ENCODE results near the gene PTPRT. TPM values are rescaled to one million over a fixed set of nuclear protein-coding genes. Genes with fewer than 3 reads are reported as not detected.

Gene PTPRT
- total and polyA plus RNA-seq, 2 experiments from 2014 or later, result not detected

DNA sequence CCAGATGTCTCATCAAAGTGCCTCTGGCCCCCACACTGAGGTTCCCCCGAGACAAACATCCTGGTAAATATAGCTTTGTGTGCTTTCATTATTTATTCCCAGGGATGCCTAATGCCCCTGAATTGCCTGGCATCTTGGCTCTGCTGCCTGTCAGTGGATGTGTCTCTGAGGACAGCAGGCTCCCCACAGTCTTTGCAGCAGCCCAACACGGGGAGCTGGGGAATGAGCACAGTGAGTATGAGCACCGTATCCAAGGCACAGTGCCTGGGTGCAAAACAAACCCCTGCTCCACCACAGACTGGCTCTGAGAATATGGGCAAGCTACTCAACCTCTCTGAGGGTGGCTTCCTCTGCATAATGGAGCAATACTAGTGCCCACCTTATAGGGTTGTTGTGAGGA lies 165.9 kb downstream of the PTPRT start (continued):
- TF ChIP-seq, protein P1, sequence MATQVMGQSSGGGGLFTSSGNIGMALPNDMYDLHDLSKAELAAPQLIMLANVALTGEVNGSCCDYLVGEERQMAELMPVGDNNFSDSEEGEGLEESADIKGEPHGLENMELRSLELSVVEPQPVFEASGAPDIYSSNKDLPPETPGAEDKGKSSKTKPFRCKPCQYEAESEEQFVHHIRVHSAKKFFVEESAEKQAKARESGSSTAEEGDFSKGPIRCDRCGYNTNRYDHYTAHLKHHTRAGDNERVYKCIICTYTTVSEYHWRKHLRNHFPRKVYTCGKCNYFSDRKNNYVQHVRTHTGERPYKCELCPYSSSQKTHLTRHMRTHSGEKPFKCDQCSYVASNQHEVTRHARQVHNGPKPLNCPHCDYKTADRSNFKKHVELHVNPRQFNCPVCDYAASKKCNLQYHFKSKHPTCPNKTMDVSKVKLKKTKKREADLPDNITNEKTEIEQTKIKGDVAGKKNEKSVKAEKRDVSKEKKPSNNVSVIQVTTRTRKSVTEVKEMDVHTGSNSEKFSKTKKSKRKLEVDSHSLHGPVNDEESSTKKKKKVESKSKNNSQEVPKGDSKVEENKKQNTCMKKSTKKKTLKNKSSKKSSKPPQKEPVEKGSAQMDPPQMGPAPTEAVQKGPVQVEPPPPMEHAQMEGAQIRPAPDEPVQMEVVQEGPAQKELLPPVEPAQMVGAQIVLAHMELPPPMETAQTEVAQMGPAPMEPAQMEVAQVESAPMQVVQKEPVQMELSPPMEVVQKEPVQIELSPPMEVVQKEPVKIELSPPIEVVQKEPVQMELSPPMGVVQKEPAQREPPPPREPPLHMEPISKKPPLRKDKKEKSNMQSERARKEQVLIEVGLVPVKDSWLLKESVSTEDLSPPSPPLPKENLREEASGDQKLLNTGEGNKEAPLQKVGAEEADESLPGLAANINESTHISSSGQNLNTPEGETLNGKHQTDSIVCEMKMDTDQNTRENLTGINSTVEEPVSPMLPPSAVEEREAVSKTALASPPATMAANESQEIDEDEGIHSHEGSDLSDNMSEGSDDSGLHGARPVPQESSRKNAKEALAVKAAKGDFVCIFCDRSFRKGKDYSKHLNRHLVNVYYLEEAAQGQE (IDR thresholded peaks at IDR 0.05; ENCODE audit: unreplicated experiment), result no peak
- TF ChIP-seq ZNF331 (CRISPR knock-in tag; IDR thresholded peaks at IDR 0.05; ENCODE audit: low read depth), result no peak
- TF ChIP-seq CREB1 (CRISPR knock-in tag; IDR thresholded peaks at IDR 0.05; ENCODE audit: low read depth), result no peak
- TF ChIP-seq POLR2AphosphoS5 (IDR thresholded peaks at IDR 0.05; ENCODE audit: low read depth), result no peak
- no peak for TF ChIP-seq ZNF114 (CRISPR knock-in tag; IDR thresholded peaks at IDR 0.05)
- TF ChIP-seq EZH2phosphoT487 (IDR thresholded peaks at IDR 0.05; ENCODE audit: unreplicated experiment), result no peak
- TF ChIP-seq NANOG (IDR thresholded peaks at IDR 0.05; ENCODE audit: borderline replicate concordance), result no peak
- TF ChIP-seq EZH2 (IDR thresholded peaks at IDR 0.05; ENCODE audit: low read depth, unreplicated experiment), result no peak
- TF ChIP-seq, protein P2, sequence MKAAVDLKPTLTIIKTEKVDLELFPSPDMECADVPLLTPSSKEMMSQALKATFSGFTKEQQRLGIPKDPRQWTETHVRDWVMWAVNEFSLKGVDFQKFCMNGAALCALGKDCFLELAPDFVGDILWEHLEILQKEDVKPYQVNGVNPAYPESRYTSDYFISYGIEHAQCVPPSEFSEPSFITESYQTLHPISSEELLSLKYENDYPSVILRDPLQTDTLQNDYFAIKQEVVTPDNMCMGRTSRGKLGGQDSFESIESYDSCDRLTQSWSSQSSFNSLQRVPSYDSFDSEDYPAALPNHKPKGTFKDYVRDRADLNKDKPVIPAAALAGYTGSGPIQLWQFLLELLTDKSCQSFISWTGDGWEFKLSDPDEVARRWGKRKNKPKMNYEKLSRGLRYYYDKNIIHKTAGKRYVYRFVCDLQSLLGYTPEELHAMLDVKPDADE (IDR thresholded peaks at IDR 0.05), result no peak

DNA sequence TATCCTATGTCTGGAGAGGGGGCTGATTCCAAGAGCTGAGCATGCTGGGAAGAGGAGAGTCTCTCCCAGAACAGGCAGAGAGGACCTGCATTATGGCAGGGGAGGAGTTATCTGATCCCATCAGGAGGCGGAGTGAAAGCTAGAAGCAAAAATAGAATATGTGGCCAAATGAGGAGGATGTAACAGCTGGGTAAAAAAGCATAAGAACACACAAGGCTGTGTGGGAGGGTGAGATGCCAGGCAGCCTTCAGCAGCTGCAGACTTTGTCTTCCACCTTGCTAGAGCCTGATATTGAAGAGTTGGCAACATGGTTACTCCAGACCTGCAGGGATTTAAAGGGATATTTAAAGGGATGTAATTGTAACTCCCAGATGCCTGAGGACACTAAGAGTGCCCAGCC lies 167.1 kb downstream of the PTPRT start:
- Histone ChIP-seq H4K20me1 (replicated peaks; ENCODE audit: insufficient read depth) (no peaks in the 10 kb centered on the region), H3K36me3 (ENCODE audit: insufficient read depth) (no peaks in the 10 kb centered on the region), H3K79me2 (replicated peaks; ENCODE audit: insufficient read depth) (no peaks in the 10 kb centered on the region), H3K27me3 (ENCODE audit: insufficient read depth) (no peaks in the 10 kb centered on the region), H3K9me2 (ENCODE audit: insufficient read depth) (no peaks in the 10 kb centered on the region), H3K4me3 (no peak overlapping the region), H2AFZ (no peak overlapping the region), H3K27ac (ENCODE audit: low read depth) (no peak overlapping the region), H3F3A (replicated peaks; ENCODE audit: low read depth) (no peaks in the 10 kb centered on the region), H3K4me2 (no peak overlapping the region), H3K4me1 (ENCODE audit: insufficient read depth) (no peaks in the 10 kb centered on the region)
- Mint-ChIP-seq H3K36me3 (ENCODE audit: low read depth) (peaks cover 20% of the 10 kb centered on the region), H3K27me3 (ENCODE audit: insufficient read depth, low read depth, poor library complexity) (peaks cover 3% of the 10 kb centered on the region), H3K4me1 (peaks cover 3% of the 10 kb centered on the region; the same call in 1 of the 3 replicates), H3K9me3 (peaks cover 95% of the 10 kb centered on the region), H3K4me3 (no peak overlapping the region), H3K27ac (no peak overlapping the region)
- no peak for ATAC-seq
- no peak for DNase-seq (ENCODE audit: low spot score)
- no peak for TF ChIP-seq NANOG (IDR thresholded peaks at IDR 0.05; ENCODE audit: borderline replicate concordance)
- TF ChIP-seq ZNF331 (CRISPR knock-in tag; IDR thresholded peaks at IDR 0.05; ENCODE audit: low read depth), result no peak
- TF ChIP-seq, protein P3, sequence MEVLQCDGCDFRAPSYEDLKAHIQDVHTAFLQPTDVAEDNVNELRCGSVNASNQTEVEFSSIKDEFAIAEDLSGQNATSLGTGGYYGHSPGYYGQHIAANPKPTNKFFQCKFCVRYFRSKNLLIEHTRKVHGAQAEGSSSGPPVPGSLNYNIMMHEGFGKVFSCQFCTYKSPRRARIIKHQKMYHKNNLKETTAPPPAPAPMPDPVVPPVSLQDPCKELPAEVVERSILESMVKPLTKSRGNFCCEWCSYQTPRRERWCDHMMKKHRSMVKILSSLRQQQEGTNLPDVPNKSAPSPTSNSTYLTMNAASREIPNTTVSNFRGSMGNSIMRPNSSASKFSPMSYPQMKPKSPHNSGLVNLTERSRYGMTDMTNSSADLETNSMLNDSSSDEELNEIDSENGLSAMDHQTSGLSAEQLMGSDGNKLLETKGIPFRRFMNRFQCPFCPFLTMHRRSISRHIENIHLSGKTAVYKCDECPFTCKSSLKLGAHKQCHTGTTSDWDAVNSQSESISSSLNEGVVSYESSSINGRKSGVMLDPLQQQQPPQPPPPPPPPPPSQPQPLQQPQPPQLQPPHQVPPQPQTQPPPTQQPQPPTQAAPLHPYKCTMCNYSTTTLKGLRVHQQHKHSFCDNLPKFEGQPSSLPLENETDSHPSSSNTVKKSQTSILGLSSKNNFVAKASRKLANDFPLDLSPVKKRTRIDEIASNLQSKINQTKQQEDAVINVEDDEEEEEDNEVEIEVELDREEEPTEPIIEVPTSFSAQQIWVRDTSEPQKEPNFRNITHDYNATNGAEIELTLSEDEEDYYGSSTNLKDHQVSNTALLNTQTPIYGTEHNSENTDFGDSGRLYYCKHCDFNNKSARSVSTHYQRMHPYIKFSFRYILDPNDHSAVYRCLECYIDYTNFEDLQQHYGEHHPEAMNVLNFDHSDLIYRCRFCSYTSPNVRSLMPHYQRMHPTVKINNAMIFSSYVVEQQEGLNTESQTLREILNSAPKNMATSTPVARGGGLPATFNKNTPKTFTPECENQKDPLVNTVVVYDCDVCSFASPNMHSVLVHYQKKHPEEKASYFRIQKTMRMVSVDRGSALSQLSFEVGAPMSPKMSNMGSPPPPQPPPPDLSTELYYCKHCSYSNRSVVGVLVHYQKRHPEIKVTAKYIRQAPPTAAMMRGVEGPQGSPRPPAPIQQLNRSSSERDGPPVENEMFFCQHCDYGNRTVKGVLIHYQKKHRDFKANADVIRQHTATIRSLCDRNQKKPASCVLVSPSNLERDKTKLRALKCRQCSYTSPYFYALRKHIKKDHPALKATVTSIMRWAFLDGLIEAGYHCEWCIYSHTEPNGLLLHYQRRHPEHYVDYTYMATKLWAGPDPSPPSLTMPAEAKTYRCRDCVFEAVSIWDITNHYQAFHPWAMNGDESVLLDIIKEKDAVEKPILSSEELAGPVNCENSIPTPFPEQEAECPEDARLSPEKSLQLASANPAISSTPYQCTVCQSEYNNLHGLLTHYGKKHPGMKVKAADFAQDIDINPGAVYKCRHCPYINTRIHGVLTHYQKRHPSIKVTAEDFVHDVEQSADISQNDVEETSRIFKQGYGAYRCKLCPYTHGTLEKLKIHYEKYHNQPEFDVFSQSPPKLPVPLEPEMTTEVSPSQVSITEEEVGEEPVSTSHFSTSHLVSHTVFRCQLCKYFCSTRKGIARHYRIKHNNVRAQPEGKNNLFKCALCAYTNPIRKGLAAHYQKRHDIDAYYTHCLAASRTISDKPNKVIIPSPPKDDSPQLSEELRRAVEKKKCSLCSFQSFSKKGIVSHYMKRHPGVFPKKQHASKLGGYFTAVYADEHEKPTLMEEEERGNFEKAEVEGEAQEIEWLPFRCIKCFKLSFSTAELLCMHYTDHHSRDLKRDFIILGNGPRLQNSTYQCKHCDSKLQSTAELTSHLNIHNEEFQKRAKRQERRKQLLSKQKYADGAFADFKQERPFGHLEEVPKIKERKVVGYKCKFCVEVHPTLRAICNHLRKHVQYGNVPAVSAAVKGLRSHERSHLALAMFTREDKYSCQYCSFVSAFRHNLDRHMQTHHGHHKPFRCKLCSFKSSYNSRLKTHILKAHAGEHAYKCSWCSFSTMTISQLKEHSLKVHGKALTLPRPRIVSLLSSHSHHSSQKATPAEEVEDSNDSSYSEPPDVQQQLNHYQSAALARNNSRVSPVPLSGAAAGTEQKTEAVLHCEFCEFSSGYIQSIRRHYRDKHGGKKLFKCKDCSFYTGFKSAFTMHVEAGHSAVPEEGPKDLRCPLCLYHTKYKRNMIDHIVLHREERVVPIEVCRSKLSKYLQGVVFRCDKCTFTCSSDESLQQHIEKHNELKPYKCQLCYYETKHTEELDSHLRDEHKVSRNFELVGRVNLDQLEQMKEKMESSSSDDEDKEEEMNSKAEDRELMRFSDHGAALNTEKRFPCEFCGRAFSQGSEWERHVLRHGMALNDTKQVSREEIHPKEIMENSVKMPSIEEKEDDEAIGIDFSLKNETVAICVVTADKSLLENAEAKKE (CRISPR knock-in tag; IDR thresholded peaks at IDR 0.05), result no peak
- TF ChIP-seq JUNB (IDR thresholded peaks at IDR 0.05; ENCODE audit: unreplicated experiment), result no peak
- no peak for TF ChIP-seq EZH2 (IDR thresholded peaks at IDR 0.05; ENCODE audit: low read depth, unreplicated experiment)
- TF ChIP-seq ZNF114 (CRISPR knock-in tag; IDR thresholded peaks at IDR 0.05), result no peak
- TF ChIP-seq STAT1 (IDR thresholded peaks at IDR 0.05; ENCODE audit: unreplicated experiment), result no peak
- TF ChIP-seq EZH2phosphoT487 (IDR thresholded peaks at IDR 0.05; ENCODE audit: unreplicated experiment), result no peak
- no peak for TF ChIP-seq POLR2AphosphoS5 (IDR thresholded peaks at IDR 0.05; ENCODE audit: low read depth)
- TF ChIP-seq, protein P4, sequence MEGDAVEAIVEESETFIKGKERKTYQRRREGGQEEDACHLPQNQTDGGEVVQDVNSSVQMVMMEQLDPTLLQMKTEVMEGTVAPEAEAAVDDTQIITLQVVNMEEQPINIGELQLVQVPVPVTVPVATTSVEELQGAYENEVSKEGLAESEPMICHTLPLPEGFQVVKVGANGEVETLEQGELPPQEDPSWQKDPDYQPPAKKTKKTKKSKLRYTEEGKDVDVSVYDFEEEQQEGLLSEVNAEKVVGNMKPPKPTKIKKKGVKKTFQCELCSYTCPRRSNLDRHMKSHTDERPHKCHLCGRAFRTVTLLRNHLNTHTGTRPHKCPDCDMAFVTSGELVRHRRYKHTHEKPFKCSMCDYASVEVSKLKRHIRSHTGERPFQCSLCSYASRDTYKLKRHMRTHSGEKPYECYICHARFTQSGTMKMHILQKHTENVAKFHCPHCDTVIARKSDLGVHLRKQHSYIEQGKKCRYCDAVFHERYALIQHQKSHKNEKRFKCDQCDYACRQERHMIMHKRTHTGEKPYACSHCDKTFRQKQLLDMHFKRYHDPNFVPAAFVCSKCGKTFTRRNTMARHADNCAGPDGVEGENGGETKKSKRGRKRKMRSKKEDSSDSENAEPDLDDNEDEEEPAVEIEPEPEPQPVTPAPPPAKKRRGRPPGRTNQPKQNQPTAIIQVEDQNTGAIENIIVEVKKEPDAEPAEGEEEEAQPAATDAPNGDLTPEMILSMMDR (conservative IDR thresholded peaks at IDR 0.05; ENCODE audit: low read depth in 2 of 2), result no peak
